ENCODE results near the gene TMTC3.
"Not testable (repeated sequence)": the region's sequence is repeated elsewhere in the genome, so short reads cannot be mapped to it uniquely, and the experiment has no call there.

- TF ChIP-seq, protein P1, sequence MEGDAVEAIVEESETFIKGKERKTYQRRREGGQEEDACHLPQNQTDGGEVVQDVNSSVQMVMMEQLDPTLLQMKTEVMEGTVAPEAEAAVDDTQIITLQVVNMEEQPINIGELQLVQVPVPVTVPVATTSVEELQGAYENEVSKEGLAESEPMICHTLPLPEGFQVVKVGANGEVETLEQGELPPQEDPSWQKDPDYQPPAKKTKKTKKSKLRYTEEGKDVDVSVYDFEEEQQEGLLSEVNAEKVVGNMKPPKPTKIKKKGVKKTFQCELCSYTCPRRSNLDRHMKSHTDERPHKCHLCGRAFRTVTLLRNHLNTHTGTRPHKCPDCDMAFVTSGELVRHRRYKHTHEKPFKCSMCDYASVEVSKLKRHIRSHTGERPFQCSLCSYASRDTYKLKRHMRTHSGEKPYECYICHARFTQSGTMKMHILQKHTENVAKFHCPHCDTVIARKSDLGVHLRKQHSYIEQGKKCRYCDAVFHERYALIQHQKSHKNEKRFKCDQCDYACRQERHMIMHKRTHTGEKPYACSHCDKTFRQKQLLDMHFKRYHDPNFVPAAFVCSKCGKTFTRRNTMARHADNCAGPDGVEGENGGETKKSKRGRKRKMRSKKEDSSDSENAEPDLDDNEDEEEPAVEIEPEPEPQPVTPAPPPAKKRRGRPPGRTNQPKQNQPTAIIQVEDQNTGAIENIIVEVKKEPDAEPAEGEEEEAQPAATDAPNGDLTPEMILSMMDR (IDR thresholded peaks at IDR 0.05): not testable (repeated sequence)
- not testable (repeated sequence) for TF ChIP-seq POLR2A (IDR thresholded peaks at IDR 0.05)
Observed at GRCh38 chr12:88133181-88133580, 8.9 kb upstream of the TMTC3 start.

Measured in lower leg skin (tissue), 3 donors.